GM12874 (cell line): ENCODE measurements around the gene LRRC18.

Source experiments
- TF ChIP-seq, protein P1 (sequence below): IDR thresholded peaks from 2 replicates; pipeline ENCODE4 v1.5.1; 2011; ENCODE audit warnings: low read depth, mild to moderate bottlenecking, control low read depth, low read length, moderate library complexity; ENCODE audit not compliant: insufficient read depth

The LRRC18 gene

DNA sequence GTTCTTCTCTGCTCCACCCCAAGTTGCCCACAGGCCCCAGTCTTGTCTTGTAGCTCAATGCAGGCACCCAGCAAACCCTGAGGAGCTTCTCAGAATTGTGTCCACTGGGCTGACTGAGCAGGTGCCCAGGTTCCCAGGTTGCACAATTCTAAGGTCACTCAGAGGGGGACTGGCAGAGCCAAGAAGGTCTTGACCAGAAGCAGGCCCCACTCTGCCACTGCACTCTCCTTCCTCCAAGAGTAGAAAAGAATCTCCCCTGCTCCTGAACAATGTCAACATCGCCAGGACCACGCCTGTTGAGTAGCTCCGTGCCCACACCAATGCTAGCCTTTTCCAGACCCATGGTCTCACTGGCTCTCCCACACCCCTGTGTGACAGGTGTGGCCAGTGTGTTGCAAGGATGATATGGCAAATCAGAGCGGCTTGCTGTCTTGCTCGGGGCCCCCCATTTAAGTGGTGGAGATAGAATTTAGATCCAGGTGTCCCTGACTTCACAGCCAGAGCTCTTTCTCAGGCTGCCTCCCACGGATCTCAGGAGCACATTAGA, 577 bp downstream of the LRRC18 start:
- TF ChIP-seq, protein P1, sequence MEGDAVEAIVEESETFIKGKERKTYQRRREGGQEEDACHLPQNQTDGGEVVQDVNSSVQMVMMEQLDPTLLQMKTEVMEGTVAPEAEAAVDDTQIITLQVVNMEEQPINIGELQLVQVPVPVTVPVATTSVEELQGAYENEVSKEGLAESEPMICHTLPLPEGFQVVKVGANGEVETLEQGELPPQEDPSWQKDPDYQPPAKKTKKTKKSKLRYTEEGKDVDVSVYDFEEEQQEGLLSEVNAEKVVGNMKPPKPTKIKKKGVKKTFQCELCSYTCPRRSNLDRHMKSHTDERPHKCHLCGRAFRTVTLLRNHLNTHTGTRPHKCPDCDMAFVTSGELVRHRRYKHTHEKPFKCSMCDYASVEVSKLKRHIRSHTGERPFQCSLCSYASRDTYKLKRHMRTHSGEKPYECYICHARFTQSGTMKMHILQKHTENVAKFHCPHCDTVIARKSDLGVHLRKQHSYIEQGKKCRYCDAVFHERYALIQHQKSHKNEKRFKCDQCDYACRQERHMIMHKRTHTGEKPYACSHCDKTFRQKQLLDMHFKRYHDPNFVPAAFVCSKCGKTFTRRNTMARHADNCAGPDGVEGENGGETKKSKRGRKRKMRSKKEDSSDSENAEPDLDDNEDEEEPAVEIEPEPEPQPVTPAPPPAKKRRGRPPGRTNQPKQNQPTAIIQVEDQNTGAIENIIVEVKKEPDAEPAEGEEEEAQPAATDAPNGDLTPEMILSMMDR: no peak

DNA sequence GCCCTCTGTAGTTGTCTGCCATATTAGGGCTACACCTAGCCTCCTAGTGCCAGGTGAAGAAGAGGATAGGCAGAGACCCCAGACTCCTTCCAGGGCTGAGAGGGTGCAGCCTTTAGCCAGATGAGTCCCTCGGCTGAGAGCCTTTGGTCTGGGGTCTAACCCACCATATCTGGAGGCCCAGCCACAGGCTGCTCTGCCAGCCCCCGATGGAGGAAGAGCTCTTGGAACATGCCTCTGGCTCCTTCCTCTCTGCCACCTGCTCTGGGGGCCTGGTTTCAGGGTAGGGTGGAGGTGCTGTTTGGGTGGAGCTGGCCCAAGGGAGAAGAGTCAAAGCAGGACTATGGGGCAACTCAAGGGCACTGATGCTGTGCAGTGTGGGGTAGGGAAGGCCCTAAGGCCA, 1.4 kb downstream of the LRRC18 start:
- TF ChIP-seq, protein P1: no peak

DNA sequence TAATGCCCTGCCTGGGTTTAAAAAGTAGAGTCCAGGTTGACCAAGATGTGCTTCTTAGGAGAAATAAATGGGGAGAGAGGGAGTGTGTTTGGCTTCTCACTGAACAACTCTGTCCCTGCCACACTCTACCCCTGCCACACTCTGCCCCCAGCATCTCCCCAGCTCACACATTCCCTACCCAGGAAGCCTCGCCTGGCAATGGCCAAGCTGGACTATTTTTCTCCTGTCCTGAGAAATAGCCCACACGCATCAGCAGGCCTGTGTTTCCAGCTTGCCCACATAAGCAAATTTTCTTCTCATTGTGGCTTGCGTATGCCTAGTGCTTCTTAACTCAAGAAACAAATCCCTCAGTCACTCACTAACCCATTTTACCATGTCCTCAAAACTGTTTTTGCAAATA, 1.8 kb downstream of the LRRC18 start:
- TF ChIP-seq, protein P1: no peak

DNA sequence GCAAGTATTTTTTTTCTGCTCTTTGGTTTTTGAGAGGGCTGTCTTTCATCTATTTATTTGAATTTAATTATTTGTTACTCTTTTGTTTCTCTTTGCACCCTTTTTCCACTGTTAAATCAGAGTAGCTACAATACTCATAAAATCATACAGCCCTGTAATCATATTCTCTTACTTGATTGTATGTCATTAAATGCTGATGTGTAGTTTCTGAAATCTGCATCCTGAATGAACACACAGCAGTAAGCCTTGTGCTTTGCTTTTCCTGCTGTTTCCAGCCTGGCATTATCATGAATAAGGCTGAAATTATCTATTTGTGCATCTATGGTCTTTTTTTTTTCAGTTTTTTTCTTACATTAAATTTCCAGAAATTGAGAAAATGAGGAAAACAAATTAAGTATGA, 4.1 kb downstream of the LRRC18 start:
- TF ChIP-seq, protein P1: no peak

DNA sequence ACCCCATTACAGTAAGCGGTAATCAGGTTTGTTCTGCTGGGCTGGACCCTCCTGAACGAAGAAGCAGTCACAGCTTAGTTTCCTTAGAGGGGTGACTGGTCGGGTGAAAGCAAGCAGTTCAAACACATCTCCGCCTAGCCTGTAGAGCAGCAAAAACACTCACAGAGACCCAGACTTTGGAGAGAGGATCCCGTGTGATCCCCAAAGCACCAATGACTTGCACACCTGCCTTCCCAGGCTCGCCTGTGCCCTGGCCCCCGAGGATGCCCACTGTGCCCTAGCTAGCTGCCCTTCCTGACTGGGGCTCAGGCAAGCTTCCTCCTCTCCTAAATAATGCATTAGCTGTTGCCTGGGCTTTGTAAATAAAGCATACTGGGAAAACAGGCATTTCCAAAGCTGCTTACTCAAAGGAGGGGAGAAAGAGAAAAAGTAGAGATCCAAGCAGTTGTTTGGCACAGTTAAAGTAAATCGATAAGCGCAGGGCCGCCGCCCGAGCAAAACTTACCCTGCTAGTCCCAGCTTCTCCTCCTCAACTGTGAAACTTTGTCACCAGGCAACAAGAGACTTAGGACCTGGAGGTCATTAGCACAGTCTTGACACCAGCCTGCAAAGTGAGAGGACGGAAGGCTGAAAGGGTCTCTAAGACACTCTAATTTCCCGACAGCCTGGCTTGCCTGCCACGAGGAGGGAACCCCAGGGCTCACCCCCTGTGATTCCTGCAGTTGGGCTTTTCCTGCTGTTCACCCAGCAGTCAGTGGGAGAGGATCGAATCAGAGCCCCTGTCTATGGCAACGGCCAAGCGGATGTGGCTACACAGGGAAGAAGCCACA, 4.8 kb downstream of the LRRC18 start:
- TF ChIP-seq, protein P1: no peak

DNA sequence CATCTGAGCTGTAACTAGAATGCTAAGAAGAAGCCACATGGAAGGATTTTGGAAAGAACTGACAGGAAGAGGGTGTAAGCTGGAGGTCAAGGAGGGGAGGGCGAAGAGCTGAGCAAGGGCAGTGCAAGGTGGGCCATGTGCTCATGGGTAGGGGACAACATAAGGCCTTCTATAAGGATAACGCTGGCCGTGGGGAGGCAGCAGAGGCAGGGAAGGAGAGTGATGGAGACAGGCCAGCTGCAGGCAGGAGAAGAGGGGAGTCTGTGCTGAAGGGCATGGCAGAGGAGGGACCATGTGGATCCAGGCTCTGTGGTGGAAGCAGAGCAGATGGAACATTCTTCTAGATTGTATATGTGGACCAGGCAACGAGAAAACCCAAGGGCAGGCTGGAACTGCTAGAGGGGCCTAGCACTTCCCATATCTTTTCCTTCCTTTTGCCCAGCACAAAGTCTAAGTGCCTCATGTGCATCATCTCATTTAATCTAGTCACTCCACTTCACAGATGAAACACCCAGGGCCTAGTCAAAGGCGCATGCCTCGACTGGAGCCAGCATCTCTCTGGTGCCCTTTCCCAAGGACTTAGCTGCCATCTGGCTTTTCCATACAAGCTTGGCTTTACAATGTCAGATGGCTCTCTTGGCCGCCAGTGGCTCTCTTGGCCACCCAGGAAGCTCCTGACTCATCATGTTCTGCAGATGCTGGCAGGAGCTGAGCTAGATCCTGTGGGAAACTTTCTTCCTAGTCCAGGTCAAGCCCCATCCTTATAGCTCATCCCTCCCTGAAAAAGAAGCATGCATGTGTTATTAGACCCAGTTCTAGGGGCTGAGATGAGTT, 6.6 kb downstream of the LRRC18 start:
- TF ChIP-seq, protein P1: no peak

DNA sequence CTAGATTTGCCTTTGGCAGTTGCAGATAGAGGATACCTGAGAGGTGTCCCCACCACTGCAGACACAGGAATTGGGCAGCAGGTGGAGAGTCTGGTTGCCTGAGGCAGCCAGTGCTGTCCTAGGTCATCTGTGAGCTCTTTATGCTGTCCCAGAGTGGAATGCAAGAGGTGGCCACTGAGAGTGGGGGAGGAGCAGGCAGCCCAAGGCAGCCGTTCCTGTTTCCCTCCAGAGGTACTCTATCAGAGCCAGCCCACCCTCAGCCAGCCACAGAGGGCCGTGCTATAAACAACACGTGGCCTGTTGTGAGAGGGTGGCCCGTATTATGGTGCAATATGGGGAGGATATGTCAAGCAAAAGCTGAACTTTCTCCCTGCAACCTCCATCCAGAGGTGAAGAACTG, 8.5 kb downstream of the LRRC18 start:
- TF ChIP-seq, protein P1: no peak
